ENCODE data around the gene DNAJC3.

DNA sequence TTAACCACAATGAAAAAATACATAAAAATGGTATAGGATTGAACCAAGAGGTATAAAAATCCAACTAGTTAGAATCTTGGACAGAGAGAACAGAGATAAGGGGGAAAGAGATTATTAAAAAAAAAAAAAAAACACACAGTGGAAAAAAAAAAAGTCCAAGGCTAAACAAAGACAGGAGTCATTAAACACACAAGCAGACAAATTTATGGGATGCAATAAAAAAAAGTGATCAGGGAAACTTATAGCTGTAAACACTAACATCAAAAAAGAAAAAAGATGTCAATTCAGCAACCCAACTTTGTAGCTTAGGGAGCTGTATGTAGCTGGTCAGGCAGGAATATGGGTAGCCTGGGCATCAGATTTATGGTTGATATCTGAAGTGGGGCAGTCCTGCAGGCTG lies 129.0 kb downstream of the DNAJC3 start:
- TF ChIP-seq, protein P1, sequence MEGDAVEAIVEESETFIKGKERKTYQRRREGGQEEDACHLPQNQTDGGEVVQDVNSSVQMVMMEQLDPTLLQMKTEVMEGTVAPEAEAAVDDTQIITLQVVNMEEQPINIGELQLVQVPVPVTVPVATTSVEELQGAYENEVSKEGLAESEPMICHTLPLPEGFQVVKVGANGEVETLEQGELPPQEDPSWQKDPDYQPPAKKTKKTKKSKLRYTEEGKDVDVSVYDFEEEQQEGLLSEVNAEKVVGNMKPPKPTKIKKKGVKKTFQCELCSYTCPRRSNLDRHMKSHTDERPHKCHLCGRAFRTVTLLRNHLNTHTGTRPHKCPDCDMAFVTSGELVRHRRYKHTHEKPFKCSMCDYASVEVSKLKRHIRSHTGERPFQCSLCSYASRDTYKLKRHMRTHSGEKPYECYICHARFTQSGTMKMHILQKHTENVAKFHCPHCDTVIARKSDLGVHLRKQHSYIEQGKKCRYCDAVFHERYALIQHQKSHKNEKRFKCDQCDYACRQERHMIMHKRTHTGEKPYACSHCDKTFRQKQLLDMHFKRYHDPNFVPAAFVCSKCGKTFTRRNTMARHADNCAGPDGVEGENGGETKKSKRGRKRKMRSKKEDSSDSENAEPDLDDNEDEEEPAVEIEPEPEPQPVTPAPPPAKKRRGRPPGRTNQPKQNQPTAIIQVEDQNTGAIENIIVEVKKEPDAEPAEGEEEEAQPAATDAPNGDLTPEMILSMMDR (IDR thresholded peaks at IDR 0.05): no peak
- TF ChIP-seq MXI1 (IDR thresholded peaks at IDR 0.05; ENCODE audit: low read depth, low read length) (no peak), RCOR1 (IDR thresholded peaks at IDR 0.05; ENCODE audit: low read length) (no peak)
- TF ChIP-seq, protein P2, sequence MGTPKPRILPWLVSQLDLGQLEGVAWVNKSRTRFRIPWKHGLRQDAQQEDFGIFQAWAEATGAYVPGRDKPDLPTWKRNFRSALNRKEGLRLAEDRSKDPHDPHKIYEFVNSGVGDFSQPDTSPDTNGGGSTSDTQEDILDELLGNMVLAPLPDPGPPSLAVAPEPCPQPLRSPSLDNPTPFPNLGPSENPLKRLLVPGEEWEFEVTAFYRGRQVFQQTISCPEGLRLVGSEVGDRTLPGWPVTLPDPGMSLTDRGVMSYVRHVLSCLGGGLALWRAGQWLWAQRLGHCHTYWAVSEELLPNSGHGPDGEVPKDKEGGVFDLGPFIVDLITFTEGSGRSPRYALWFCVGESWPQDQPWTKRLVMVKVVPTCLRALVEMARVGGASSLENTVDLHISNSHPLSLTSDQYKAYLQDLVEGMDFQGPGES (IDR thresholded peaks at IDR 0.05; ENCODE audit: low read depth, low read length): no peak
- TF ChIP-seq, protein P3, sequence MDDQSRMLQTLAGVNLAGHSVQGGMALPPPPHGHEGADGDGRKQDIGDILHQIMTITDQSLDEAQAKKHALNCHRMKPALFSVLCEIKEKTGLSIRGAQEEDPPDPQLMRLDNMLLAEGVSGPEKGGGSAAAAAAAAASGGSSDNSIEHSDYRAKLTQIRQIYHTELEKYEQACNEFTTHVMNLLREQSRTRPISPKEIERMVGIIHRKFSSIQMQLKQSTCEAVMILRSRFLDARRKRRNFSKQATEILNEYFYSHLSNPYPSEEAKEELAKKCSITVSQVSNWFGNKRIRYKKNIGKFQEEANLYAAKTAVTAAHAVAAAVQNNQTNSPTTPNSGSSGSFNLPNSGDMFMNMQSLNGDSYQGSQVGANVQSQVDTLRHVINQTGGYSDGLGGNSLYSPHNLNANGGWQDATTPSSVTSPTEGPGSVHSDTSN (IDR thresholded peaks at IDR 0.05): no peak
- TF ChIP-seq, protein P4, sequence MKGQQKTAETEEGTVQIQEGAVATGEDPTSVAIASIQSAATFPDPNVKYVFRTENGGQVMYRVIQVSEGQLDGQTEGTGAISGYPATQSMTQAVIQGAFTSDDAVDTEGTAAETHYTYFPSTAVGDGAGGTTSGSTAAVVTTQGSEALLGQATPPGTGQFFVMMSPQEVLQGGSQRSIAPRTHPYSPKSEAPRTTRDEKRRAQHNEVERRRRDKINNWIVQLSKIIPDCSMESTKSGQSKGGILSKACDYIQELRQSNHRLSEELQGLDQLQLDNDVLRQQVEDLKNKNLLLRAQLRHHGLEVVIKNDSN (IDR thresholded peaks at IDR 0.05; ENCODE audit: borderline replicate concordance, low read depth): no peak
